Midbrain (tissue), 1 donor: ENCODE measurements around the gene BICD2.

ENCODE experiments used
- DNase-seq: peaks from one replicate; lab custom pipeline; 2025; lab: John Stamatoyannopoulos, UW

Gene BICD2

GRCh38 chr9:92668746-92669526, 95.7 kb downstream of the BICD2 start:
- DNase-seq, result no peak

- no peak for DNase-seq
Measured at GRCh38 chr9:92666912-92667532, 97.6 kb downstream of the BICD2 start.

- DNase-seq, result no peak
Measured at GRCh38 chr9:92666236-92666635, 98.4 kb downstream of the BICD2 start.

- DNase-seq, result no peak
Measured at GRCh38 chr9:92665836-92666235, 98.8 kb downstream of the BICD2 start.

- peak; percentile 54 for DNase-seq
Measured at GRCh38 chr9:92664394-92665152, 100.1 kb downstream of the BICD2 start.

GRCh38 chr9:92663951-92664350, 100.7 kb downstream of the BICD2 start:
- DNase-seq, result no peak

- DNase-seq, result no peak
Measured at GRCh38 chr9:92663126-92663525, 101.5 kb downstream of the BICD2 start.

- no peak for DNase-seq
Measured at GRCh38 chr9:92661743-92662142, 102.9 kb downstream of the BICD2 start.
